Measurements from ENCODE around the gene SAG. TPM values are rescaled to one million over a fixed set of nuclear protein-coding genes. Genes with fewer than 3 reads are reported as not detected.

Gene SAG
- total RNA-seq, 6 donors from 2014 or later = 0.17 TPM; not detected in 5

DNA sequence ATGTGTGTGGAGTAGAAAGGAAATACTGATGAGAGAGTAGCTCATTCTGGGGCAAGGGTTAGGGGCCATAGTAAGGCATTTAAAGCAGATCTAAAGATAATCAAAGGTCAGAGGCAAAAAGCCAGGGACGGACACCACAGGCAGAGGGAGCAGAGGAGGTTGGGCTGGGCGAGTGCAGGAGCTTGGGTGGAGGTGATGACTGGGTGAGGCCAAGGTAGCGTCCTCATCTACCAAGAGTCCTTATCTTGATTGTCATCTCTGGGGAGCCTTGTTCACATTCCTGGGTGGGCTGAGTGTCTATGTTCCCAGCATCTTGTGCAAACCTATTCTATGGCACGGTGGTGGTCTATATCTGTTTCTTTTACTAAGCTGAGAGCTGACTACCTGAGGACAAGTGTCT lies 26.1 kb upstream of the SAG start:
- Histone ChIP-seq H3K4me3 (no peak overlapping the region), H3K27ac (no peak overlapping the region), H3K9me3 (no peaks in the 10 kb centered on the region), H3K36me3 (peaks cover 29 to 99% (median 86%) of the 10 kb centered on the region in 4 donors), H3K27me3 (no peaks in the 10 kb centered on the region), H3K4me1 (no peaks in the 10 kb centered on the region)
- ATAC-seq (ENCODE audit: low FRiP score in 2 of 2) (no peak), DNase-seq (no peak)
- 77 to 80% methylated on average over 4 of the region's 4 CpGs for whole genome bisulfite sequencing, 2 donors
- no peak for TF ChIP-seq POLR2A (IDR thresholded peaks at IDR 0.05)
- TF ChIP-seq, protein P1, sequence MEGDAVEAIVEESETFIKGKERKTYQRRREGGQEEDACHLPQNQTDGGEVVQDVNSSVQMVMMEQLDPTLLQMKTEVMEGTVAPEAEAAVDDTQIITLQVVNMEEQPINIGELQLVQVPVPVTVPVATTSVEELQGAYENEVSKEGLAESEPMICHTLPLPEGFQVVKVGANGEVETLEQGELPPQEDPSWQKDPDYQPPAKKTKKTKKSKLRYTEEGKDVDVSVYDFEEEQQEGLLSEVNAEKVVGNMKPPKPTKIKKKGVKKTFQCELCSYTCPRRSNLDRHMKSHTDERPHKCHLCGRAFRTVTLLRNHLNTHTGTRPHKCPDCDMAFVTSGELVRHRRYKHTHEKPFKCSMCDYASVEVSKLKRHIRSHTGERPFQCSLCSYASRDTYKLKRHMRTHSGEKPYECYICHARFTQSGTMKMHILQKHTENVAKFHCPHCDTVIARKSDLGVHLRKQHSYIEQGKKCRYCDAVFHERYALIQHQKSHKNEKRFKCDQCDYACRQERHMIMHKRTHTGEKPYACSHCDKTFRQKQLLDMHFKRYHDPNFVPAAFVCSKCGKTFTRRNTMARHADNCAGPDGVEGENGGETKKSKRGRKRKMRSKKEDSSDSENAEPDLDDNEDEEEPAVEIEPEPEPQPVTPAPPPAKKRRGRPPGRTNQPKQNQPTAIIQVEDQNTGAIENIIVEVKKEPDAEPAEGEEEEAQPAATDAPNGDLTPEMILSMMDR (IDR thresholded peaks at IDR 0.05) = no peak
- no peak for TF ChIP-seq POLR2AphosphoS5 (IDR thresholded peaks at IDR 0.05)
- TF ChIP-seq EP300 (IDR thresholded peaks at IDR 0.05) = no peak

DNA sequence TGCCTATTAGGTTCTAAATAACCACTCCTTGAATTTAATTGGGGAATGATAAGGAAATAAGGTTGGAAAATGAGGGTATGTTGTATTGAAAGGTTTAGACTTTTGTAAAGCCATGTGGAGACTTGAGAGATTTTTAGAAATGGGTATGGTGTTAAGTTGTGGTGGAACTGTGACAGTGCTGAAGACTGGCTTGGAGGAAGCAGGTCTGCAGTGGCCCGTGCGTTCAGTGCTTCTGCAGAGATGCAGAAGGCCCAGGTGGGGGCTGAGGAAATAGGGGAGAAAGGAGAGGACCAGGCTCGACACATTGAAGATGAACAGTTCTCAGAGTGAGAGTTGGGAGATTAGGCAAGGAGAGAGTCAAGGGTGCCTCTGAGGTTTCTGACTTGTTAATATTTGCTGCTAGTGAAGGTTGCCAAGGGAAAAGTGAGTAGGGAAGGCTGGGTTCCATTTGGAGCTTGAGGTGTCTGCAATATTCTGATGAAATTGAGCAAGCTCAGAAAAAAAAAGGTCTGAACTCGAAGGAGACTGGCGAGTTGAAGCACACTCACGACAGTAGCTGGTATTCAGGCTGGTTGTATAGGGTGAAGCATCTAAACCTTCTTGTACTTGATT lies 25.5 kb upstream of the SAG start:
- Histone ChIP-seq H3K9me3 (no peaks in the 10 kb centered on the region), H3K36me3 (peaks cover 29 to 99% (median 87%) of the 10 kb centered on the region in 4 donors), H3K4me1 (no peaks in the 10 kb centered on the region), H3K27ac (no peak overlapping the region), H3K27me3 (no peaks in the 10 kb centered on the region), H3K4me3 (no peak overlapping the region)
- no peak for TF ChIP-seq POLR2A (IDR thresholded peaks at IDR 0.05)
- TF ChIP-seq, protein P1 (IDR thresholded peaks at IDR 0.05) = no peak
- no peak for TF ChIP-seq EP300 (IDR thresholded peaks at IDR 0.05)
- no peak for TF ChIP-seq POLR2AphosphoS5 (IDR thresholded peaks at IDR 0.05)
- ATAC-seq (ENCODE audit: low FRiP score in 2 of 2) = no peak
- DNase-seq = no peak
- WGBS, 2 donors = 77 to 83% methylated on average over 6 of the region's 6 CpGs

- Histone ChIP-seq H3K36me3 (peaks cover 15 to 85% (median 73%) of the 10 kb centered on the region in 4 donors), H3K4me3 (no peak overlapping the region), H3K9me3 (no peaks in the 10 kb centered on the region), H3K27me3 (no peaks in the 10 kb centered on the region), H3K27ac (no peak overlapping the region), H3K4me1 (peaks cover 0 to 16% (median 4%) of the 10 kb centered on the region in 4 donors)
- WGBS, 2 donors = 86 to 88% methylated on average over 5 of the region's 5 CpGs
- TF ChIP-seq POLR2AphosphoS5 (IDR thresholded peaks at IDR 0.05) (no peak), POLR2A (IDR thresholded peaks at IDR 0.05) (no peak), EP300 (IDR thresholded peaks at IDR 0.05) (no peak)
- TF ChIP-seq, protein P1 (IDR thresholded peaks at IDR 0.05) = no peak
- DNase-seq (no peak), ATAC-seq (ENCODE audit: low FRiP score in 2 of 2) (no peak)
Observed at GRCh38 chr2:233285921-233286320, 21.7 kb upstream of the SAG start.

DNA sequence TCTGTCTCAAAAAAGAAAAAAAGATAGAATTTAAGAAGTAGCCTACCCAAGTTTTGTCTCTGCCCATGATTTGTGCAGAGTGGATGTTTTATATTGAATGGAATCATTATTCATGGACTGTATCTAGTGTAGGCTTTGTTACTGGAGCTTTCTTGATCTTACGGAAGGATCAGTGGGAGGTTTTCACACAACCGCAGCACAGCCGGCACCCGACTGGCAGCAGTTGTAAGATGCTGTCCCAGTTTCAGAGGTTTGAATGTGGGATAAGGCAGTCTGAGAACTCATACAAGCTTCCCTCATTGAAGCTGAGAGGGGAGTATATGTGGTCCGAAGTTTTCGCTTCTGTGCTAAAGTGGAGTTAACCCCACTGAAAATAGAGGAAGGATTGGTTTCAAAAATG lies 19.7 kb upstream of the SAG start:
- TF ChIP-seq EP300 (IDR thresholded peaks at IDR 0.05) (no peak), POLR2AphosphoS5 (IDR thresholded peaks at IDR 0.05) (no peak), POLR2A (IDR thresholded peaks at IDR 0.05) (no peak)
- TF ChIP-seq, protein P1 (IDR thresholded peaks at IDR 0.05) = no peak
- Histone ChIP-seq H3K9me3 (no peaks in the 10 kb centered on the region), H3K4me3 (no peak overlapping the region), H3K4me1 (peaks cover 0 to 16% (median 4%) of the 10 kb centered on the region in 4 donors), H3K36me3 (peaks cover 31 to 87% (median 76%) of the 10 kb centered on the region in 4 donors), H3K27me3 (no peaks in the 10 kb centered on the region), H3K27ac (no peak overlapping the region)
- no peak for DNase-seq
- no peak for ATAC-seq (ENCODE audit: low FRiP score in 2 of 2)
- 97% methylated on average over 6 of the region's 6 CpGs for WGBS, 2 donors

DNA sequence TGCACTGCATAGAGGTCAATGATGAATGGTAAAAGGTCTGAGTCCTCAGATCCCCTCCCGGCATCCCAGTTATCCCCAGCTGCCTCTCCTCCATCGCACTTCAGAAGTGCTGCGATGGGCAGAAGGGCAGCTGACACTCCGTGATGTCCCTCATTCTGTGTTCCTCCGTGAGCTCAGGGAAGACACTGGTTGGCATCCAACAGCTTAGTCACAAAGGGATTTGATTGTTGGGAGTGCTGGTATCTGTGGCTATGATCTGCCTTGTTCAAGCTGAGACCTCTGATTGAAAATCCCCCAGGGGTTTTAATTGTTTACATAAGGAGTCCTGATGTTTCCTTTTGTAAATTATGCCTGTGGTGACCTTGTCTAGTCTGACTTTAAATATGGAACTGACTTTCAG lies 19.0 kb upstream of the SAG start:
- no peaks in the 10 kb centered on the region for H3K9me3 ChIP-seq
- no peak overlapping the region for H3K4me3 ChIP-seq
- H3K36me3 ChIP-seq = peaks cover 36 to 87% (median 77%) of the 10 kb centered on the region in 4 donors
- ATAC-seq (ENCODE audit: low FRiP score in 2 of 2) (no peak), DNase-seq (no peak)
- H3K27ac ChIP-seq = no peak overlapping the region
- no peaks in the 10 kb centered on the region for H3K27me3 ChIP-seq
- H3K4me1 ChIP-seq = peaks cover 0 to 16% (median 4%) of the 10 kb centered on the region in 4 donors
- TF ChIP-seq, protein P1 (IDR thresholded peaks at IDR 0.05) = no peak
- TF ChIP-seq POLR2A (IDR thresholded peaks at IDR 0.05) = no peak
- TF ChIP-seq POLR2AphosphoS5 (IDR thresholded peaks at IDR 0.05) = no peak
- no peak for TF ChIP-seq EP300 (IDR thresholded peaks at IDR 0.05)
- WGBS, 2 donors = 53 to 65% methylated on average over 5 of the region's 5 CpGs

Measured in upper lobe of left lung (tissue), 6 donors.